CMK (cell line): ENCODE results near the gene PIKFYVE.
"Not testable (repeated sequence)": the region's sequence is repeated elsewhere in the genome, so short reads cannot be mapped to it uniquely, and the experiment has no call there.

Experiments
- DNase-seq: peaks from one replicate; pipeline ENCODE4 v3.0.0-alpha.2; 2010; ENCODE audit warnings: low read depth

The PIKFYVE gene

DNA sequence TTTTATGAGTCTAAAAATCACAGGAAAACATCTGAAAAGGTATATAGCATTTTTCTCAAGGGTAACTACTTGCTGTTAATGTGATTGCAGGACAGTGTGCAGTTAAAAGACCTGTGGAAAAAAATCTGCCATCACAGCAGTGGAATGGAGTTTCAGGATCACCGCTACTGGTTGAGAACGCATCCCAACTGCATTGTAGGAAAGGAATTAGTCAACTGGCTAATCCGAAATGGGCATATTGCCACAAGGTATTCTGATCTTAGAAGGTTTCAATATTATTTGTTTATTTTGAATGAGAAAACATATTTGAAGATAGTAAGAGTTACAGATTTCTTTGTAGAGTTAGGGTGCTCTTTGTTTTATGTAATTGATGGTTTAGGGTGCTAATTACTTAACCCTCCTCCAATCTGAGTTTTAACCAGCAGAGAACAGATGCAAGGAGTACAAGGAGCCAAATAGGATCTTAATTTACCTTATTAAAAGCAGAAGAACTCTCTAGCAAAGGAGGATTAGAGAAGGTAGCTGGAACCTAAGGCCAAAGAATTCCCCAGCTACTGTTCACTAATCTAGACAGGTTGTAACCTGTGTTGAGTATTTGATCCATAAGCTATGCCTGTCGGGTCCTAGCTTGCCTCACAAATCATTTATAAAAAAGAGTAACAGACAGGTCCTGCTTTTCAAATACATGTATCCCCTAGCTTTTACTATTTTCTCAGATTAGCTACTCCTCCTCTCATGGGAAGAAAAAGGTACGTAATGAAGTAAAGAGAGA, 35.0 kb downstream of the PIKFYVE start:
- DNase-seq, result no peak

DNA sequence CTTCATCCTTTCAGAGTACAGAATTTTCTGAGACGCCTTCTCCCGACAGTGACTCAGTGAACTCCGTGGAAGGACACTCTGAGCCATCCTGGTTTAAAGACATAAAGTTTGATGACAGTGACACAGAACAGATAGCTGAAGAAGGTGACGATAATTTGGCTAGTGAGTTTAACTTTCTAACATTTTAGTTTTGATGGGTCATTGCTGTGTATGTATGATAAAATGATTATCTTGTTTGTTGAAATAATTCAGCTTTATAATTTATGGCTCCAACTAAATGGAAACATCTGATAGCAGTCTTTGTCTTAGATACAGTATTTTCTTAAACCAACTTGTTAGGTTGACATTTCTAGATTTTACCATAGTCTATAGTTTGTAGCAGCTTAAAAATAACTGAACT, 38.1 kb downstream of the PIKFYVE start:
- DNase-seq, result no peak

DNA sequence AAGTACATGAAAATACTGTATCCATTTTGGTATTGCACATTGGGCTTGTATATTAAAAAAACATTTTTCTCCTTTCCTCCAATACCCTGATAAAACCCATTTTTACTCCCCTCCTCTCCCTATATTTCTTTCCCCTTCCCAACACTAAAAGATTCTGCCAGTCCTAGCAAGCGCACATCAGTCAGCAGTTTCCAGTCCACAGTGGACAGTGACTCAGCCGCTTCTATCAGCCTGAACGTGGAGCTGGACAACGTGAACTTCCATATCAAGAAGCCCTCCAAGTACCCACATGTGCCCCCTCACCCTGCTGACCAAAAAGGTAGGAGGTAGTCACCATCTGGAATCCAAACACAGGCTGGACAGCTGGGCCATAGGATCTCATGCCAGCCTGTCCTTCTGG, 38.6 kb downstream of the PIKFYVE start:
- DNase-seq, result no peak

DNA sequence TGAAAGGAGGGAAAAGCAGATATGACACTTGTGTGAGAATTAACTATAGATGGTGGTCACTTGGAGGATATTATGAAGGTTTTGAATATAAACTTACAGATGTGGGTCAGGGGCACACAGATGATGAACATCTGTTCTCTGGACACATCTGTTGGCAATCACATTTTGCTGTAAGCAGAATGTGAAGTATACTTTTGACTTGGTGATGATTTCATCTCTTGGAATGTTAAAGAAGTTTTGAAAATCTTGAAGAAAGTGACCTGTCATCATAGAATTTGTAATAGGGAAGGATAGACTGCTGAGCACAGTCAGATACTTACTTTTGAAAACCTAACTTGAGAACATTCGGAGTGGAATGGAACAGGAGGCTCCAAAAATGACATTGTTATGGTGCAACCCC, 40.2 kb downstream of the PIKFYVE start:
- DNase-seq, result no peak

DNA sequence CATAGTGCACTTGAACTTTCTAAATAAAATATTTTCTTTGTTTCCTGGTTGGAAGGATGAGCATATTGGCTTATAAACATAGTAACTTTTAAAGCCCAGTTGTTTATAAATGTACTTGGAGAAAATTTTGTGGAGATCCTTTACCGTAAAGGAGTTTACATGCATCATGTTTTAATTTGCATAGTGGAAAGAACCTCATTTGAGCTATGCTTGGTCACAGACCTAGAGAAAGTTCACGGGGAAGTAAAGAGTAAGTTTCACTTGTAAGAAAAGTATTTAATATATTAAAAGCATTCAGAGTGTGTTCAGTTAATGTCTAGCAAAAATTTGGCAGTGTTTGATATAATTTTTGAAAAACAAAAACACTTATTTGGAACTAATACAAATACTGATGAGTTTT, 45.3 kb downstream of the PIKFYVE start:
- no peak for DNase-seq

DNA sequence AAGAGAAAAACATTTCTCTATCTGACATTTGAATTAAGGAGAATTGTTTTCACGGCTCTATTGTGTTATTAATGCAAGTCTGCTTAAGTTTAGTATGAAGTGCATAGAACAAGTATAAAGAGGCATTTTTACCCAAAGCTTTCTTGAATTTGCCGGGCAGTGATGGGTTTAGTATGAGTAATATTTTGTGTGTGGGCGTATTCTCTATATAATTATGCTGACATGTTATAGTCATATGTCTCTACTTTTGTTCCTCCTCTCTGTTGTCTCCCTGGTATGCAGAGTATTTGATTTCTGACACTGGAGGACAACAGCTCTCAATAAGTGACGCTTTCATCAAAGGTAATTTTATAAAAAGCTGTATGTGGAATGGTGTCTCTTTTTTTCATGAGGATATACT, 45.9 kb downstream of the PIKFYVE start:
- DNase-seq, result no peak

DNA sequence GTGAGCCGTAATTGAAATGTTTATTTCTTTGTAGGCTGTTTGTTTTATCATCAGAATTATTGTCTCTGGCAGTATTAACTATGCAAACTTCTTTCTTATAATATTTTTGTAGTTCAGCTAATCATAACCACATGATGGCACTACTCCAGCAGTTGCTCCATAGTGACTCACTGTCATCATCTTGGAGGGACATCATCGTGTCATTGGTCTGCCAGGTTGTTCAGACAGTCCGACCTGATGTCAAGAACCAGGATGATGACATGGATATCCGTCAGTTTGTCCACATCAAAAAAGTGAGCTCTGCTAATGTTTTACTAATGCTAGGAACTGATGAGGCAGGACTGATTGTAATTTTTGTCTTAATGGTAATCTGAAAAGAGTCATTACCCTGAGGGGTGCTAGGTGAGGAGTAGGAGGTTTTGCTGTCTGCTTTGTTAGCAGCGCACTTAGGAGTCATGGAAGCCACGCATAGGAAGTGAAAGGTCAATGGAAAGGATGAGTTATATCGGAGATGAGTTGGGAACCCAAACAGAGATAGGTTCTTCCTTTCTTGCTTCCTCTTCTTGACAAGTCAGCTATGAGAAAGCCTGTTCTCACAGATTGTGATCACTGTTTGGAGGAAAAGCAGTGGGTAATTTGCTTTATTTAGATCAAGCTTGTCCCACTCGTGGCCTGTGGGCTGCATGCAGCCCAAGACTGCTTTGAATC, 49.2 kb downstream of the PIKFYVE start:
- DNase-seq, result no peak

DNA sequence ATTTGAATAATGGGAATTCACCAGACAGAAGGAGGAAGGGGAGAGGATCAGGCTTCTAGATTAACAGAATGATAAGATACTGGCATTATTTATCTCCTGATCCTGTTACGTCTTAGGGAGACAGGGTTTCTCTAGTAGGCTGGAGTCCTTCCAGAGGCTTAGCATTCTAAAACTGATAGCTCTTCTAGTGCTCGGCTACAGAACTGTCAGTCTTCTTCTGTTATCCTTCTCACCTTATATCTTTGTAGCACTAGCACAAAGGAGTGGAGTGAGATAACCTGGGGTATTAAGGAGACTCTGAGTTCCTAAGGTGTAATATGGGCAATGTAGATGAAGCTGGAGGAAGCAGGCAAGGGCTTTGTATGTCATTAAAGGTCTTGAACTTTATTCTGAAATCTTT, 52.1 kb downstream of the PIKFYVE start:
- no peak for DNase-seq

DNA sequence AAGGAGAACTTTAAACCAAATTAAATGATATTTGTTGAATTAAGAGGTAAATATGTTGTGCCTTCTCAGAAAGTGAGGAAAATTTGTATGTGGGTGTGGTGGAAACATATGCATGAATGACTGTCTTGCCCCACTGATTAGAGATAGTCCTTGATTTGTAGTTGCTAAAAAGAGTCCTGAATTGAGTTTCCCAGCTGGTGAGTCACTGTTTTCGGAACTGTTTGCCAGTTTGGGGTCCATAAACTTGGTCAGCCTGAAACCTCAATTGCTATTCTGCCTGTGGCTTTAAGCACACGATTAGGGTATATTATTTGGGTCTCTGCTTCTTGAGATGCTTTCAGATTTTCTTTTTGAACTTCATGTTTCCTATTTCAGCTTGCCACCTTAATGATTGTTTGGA, 53.3 kb downstream of the PIKFYVE start:
- DNase-seq, result no peak

DNA sequence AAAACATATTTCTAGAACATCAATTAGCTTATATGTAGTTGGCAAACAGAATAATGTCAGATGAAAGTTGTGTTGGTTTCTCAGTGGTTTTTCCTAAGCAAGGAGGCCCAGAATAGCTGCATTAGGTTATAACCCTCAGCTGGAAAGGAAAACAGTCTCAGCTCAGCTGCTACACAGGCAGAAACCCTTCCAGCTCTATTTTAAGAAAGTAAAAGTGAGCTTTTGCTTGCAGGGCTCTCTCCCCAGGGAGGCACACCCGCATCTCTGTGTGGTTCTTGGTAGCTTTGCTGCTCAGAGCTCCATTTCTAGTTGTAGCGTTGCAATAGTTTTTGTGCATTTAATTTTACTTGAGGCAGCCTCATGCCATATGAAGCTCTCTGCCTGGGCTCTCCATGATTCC, 54.6 kb downstream of the PIKFYVE start:
- no peak for DNase-seq

DNA sequence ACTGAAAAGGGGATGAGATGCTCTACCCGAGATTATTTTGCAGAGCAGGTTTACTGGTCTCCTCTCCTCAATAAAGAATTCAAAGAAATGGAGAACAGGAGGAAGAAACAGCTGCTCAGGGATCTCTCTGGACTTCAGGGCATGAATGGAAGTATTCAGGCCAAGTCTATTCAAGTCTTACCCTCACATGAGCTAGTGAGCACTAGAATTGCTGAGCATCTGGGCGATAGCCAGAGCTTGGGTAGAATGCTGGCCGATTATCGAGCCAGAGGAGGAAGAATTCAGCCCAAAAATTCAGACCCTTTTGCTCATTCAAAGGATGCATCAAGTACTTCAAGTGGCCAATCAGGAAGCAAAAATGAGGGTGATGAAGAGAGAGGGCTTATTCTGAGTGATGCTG, 60.0 kb downstream of the PIKFYVE start:
- no peak for DNase-seq

DNA sequence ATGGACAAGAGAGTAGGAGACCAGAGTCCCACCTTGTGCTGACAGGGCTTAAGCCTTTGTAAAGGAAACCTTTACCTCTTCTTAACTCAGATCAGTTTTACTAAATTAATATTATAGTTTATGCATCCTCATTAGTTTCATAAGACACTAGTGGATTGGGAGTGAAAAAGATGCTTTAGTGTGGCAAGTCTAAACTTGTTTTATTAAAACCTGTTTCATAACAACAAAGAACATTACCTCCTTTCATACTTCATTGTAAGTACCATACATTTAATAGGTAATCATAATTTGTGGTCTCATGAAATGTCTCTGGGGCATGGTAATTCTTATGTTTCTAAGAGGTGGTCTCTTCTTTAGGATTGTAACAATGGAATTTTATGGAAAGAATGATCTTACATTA, 63.4 kb downstream of the PIKFYVE start:
- DNase-seq, result no peak

DNA sequence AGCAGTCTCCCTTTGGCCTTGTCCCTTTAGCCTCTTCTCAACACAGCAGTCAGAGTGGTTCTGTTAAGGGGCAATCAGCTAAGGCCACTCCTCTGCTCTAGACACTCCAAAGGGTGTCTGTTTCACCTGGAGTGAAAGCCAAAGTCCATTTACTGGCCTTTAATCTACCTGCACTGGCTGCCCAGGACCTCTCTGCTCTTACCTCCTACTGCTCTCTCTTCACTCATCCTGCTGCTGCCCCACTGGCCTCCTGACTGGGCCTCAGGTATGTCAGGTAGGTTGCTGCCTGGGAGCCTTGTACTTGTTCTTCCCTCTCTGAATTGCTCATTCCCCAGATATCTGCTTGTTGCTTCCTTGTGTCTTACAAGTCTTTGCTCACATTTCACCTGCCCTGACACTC, 68.2 kb downstream of the PIKFYVE start:
- DNase-seq, result no peak

DNA sequence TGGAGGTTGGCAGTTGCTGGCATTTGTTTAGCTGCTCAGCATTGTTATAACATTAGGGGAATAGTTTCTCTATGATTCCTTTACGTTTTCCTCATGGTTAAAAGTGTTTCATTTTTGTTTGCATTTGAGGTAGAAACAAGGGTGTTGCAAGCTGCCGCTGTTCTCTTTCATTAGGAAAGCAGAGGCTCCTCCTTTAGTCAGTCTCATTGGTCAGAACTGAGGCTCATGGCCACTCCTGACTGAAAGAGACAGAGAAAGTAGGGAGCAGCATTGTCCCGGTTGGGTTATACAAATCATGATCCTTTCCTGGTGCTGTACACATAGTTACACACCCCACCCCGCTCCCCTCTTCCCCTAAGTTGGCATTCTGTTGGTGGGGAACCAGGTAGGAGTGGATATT, 80.7 kb downstream of the PIKFYVE start:
- no peak for DNase-seq

DNA sequence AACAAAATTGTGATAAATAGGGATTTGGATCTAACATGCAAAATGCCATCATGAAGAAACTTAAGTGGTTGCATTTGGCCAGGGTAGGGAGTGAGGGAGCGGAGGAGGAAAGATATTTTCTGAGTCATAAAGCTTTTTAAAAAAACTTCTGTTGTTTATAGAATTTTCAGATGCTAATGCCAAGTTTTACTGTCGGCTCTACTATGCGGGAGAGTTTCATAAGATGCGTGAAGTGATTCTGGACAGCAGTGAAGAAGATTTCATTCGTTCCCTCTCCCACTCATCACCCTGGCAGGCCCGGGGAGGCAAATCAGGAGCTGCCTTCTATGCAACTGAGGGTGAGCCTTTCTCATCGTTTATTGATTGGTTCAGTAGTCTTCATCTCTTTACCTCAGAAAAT, 84.6 kb downstream of the PIKFYVE start:
- DNase-seq, result no peak

DNA sequence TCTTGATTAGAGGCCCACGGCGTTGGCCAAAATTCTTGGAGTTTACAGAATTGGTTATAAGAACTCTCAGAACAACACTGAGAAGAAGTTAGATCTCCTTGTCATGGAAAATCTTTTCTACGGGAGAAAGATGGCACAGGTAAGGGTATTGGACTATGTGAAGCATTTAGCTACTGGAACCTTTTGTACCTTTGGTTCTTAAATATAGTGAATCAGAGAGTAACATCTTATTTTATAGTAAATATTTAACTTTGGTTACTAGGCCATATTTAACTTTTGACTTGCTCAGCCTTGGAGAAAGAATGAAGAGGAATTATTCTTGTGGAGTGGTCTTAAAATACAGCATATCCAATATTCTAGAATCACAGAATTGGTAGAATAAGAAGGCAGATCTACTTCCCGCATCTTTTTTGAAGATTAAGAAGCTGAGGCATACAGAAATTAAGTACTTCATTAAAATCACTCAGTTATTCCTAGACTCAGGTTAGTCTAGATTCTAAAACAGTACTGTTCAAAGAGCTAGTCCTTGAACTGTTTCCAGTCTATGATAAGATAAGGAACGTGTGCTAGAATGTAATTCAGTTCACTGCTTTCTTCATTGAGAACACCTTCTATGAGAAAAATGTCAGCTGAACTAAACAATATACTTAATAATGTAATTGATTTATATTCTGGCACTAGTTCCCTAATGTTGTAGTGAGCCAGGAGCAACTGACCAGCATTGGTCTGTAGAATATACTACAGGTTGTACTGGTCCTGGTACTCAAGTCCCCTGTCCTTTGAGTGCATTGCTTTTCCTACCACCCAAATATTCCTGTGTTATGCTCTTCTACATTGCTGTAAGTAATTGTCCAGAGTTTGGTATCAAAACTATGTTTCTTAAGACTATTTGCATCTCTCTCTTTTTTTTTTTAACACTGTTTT, 86.9 kb downstream of the PIKFYVE start:
- no peak for DNase-seq

DNA sequence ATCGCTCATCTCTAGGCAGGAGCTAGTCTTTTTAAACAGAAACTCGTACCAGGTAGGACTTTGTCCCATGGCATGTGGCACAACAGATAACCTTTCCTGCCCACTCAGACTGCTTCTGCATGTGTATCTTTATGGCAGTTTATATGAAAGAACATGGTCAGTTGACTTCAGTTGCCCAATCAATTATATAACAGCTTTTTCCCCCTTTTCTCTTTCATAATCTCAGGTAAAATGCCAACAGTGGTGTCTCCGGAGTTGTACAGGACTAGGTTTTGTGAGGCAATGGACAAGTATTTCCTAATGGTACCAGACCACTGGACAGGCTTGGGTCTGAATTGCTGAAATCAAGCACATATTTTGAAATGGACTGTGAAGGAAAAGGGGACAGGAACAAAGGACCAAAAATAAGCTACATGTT, 88.9 kb downstream of the PIKFYVE start:
- no peak for DNase-seq

DNA sequence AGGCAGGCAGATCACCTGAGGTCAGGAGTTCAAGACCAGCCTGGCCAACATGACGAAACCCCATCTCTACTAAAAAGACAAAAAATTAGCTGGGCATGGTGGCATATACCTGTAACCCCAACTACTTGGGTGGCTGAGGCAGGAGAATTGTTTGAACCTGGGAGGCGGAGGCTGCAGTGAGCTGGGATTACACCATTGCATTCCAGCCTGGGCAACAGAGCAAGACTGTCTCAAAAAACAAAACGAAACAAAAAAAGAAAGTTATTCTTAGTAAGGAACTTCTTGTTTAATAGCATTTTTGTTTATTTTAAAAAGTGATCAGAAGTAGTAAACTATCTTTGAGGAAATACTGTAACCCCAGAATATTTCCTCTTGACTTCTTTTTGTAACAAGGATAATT, 90.4 kb downstream of the PIKFYVE start:
- not testable (repeated sequence) for DNase-seq

DNA sequence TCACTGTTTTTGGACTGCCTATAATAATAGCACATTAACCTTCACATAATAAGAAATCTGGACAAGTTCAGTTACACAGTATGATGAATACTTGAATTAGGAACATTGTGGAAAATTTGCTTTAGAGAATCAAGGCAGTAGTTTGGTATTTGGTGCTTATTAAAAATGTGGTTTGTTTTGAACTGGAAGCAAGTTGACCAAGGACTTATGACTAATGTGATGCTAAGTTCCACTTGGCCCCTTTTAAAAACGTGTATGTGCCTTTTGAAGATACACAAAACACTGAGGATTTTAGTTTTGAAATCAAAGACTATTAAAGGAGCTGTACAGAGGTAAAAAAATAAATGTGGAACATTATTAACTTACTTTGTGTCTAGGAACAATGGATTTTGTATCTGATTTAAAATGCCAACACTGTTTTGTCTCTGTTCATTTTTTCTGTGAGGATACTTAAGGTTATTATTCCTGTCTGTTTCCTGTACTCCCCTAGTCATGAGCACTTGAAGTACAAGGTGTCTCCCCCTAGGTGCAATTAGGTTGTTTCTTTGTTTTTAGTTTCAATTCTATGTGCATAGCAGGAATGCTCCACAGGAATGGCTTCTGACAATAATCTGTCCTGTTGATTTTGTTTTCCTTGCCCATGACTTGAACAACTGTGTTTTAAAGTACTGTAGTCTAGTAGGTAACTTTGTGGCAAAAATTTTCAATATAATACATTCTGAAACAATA, 91.0 kb downstream of the PIKFYVE start:
- no peak for DNase-seq

DNA sequence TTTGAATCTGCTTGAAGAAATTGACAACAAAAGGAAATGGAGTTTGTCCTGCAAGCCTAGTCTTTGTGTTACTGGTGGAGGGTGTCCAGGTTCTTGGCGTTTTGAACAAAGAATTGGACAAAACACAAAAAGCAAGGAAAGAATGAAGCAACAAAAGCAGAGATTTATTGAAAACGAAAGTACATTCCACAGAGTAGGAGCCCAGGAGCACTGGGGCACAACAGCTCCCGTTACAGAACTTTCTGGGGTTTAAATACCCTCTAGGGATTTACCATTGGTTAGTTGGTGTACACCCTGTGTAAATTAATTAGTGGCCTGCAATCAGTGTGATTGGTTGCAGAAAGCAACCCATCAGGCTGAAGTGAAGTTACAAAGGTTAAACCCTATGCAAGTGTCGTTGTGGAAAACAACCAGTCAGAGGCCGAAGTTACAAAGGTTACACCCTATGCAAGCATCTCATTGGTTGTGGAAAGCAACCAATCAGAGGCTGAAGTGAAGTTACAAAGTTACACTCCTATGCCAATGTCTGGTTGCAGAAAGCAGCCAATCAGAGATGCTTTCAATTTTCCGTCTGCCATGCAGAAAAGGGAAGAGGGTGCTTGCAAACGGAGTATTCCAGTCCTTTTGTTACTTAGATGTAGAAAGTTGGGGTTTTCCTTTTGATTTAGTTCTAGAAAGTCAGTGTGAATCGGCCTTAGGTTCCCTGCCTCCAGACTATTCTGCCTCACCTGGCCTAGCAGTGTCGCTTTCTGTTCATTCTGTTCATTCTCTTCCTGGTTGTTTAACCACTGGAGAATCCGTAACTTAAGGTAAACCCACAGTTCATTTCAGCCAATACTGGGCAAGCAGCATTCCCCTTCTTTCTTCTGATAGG, 92.9 kb downstream of the PIKFYVE start:
- DNase-seq, result peak; percentile 96

DNA sequence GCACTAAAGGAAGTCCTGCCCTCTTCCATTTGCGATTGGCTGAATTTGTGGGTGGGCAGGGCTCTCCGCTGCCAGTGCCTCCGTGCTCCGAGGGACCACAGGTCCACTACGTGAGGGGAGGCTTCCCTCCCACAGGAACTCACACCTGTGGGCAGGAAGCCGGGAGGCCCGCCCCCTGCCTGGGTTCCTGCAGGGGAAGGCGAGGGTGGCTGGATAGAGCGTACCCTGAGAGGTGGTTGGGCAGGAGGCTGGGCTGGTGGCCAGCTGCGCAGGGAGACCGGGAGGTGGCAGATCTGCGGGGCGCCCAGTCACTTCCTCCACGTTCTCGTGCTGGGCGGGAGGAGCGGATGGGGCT, 93.6 kb downstream of the PIKFYVE start:
- DNase-seq, result peak; percentile 96
